Measurements from ENCODE around the gene SUPT4H1.

SUPT4H1 gene

DNA sequence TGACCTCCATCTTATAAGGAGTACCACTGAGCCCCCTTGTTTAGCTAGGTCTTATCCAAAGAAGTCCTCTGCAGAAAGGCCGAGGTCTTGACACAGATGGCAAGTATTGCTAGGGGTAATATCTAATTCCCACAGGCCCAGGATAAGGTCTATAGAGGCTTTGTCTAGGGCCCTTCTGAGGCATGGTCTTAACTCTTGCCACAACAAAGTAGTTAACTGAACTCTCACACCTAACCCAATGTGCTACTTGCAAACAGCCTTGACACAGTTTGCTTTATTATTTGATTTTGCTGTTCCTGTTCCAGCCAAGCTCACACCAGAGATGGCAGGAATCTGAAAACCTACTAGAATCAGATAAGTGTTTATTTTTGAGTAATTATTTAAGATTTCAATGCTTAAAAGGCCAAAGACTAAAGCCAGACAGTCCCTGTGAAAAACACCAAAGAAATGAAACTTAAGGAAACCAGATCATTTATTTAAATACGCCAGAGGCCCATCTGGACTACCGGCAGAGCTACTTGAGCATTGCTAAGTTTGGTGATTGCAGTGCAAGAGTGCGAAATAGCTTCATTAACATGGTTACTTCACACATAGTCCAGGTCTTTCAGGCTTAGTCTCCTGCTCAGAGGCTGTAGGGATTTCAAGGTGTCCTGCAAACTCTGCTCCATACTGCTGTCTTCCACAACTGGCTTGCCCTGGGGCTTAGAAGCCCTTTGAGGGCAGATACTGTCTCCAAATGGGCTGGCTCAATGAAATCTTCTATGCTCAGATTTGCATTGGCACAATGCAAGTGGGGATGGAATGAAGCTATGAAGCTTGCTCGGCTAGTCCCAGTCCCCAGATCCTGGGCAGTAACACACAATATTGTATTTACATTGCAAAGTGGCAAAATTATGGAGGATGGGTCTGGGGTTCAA lies 28.5 kb upstream of the SUPT4H1 start:
- DNase-seq, result no peak

DNA sequence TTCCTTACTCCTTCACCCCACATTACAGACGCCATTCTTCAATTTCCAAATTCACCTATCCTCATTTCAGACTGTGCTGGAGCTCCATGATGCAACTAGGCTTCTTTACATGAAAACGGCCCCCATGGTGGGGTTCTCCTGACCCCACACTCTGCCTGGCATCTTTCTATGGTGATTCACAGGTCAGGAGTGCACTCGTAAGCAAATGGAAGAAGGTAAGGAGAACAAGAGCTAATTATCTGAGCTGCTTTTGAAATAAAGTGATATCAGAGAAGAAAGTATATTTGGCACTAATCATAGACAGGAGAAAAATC lies 27.5 kb upstream of the SUPT4H1 start:
- DNase-seq, result no peak

DNA sequence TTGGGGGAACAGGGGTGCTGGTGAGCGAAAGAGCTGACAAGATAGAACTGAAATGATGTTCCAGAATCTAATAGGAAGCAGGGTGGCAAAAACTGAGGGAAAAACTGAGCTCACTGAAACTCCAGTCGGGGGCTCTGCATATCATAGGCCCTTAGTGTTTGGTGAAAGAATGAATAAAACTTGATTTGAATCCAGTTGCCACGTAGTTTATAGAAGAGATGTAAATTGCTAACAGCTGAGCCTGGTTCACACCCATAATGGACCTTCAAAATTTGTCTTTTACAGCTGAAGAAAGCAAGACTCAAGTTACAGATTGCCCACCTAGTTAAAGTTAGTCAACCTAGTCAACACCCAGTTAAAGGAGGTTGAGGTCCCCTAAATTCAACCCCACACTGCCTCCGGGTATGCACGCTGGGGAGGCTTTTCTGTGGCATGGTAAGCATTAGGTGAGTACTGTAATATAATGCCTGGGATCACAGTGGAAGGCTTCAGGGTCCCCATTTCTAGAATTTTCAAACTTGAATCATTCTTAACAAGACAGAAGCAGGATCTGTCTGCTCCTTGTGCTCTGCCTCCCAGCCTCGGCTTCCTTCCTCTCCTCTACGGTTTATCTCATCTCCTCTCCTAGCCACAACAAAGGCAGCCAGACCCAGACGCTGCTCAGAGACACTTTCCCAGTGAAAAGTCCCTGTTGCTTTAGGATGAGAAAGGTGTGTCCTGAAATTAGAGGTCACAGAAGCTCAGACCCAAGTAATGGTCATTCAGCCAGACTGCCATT lies 26.9 kb upstream of the SUPT4H1 start:
- no peak for DNase-seq

DNA sequence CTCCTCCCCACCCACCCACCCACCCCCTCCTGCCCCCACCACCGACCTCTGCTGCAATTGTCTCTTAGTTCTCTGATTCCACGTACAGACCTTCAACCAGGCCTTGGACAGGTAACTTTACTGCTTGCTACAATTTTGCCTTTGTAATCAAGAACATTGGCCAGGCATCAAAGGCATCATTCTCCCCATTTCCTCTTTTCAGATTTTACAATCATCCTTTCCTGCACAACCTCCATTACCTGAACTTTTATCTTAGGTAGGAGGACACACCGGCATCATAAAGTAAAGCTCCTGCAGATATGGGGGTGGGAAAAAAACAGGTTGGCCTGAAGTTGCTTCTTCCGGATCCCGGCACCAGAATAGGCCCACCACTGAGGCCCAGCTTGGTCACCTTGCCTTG lies 25.7 kb upstream of the SUPT4H1 start:
- no peak for DNase-seq

DNA sequence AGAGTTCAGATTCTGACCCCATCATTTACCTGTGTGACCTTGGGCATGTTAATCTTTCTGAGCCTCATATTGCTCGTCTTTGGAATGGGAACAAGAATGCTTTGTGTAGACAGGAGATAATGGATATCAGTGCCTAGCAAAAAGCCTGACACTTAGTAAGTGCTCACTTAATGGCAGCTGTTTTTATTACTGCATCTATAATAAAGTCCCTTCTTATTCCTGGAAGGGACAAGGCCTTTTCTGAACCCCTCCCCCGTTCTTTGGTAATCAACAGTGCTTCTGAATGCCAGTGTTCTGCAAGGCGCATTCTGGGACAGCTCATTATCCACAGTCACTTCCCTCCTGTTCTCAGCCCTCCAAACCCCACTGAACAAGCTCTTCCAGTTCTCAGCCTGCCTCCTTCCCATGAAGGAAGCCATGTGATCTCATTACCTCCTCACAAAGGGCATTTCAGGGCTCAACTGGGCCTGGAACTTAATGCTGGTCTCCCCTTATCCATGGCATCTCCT lies 25.1 kb upstream of the SUPT4H1 start:
- DNase-seq, result no peak

DNA sequence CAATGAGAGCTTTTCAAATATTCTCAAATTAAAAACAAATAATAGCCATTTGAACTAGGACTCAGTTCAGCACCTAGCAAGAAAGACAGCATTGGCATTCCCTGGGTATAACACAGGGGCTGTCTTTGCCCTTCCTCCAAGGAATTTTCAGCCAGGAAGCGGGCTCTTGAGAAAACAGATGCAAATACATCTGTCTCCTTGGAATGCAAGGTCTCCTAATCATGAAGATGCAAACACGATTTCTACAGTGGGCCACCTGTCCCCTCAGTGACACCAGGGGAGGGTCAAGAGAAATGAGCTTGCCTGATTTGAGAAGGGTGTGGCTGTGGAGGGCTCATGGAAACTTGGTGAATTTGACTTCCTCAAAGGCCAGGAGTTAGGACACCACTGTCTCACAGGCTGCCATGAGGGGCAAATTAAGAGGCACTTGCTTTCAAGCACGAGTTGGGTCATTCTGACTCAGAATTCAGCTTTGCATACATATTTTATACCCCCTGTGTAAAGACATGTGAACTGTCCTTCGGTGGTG lies 24.5 kb upstream of the SUPT4H1 start:
- DNase-seq, result no peak

DNA sequence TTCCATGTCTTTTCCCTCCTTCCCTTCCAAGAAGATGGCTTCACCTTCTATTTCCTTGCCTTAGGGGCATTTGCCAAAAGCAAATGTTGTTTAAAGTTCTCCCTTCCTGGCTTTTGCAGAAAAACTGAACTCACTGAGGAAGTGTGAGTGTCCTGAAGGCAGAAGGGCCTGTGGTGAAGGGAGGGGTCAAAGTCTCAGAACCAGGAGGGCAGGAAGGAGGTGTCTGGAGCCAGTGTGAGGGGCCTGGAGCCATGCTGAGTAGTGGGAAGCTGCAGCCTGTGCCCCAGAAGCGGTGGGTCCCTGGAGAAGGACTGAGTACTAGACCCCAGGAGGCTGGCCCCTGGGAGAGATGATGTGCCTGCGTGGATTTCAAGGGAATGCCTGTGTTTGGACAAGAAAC lies 23.8 kb upstream of the SUPT4H1 start:
- DNase-seq, result no peak

DNA sequence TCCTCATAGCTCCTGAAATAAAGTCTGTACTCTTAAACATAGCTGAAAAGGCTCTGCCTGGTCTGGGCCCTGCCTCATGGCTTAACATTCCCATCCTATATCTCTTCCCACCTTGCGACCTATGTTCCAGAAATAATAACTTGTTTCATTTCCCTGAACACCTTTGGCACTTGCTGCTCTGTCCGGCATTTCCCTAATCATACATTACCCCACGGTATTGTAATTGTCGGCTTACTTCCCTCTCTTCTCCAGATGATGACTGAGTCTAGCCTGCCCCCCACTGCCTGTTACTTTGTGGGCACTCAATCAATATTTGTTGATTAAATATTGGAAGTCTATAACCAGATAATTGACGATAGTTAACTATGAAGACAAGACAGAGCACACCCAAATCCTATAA lies 23.3 kb upstream of the SUPT4H1 start:
- no peak for DNase-seq

DNA sequence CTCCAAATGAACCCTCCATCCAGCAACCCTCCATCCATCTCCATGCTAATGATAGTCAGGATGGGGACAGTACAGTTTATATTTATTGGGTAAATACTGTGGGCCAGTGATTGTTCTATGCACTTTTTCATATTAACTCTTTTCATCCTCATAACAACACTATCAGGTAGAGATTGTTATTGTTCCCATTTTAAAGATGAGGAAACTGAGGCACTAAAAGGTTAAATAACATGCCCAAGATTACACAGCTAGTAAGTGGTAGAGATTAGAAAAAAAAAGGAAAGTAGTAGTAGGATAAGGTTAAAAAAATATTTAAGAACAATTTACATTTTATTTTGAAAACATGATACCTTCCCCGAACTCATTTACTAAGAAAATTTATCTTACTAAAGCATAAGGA lies 21.9 kb upstream of the SUPT4H1 start:
- no peak for DNase-seq

DNA sequence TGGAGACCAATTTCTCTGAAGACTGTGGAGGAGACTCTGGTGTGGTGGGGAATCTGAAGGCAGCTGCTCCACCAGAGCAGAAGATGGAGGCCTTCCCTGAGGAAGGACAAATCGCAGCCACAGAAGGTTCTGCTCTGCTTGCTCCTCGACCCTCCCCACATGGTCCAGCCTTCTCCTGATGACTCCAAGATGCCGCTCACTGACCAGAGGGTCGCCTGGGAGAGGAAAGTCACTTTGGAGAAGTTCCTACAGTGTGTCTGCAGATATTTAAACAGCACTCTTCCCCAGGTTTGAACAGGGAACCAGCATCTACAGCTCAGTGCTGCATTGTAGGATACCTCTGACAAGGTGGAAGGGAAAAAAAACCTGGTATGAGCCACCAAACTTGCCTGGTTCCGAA lies 21.0 kb upstream of the SUPT4H1 start:
- DNase-seq, result no peak

DNA sequence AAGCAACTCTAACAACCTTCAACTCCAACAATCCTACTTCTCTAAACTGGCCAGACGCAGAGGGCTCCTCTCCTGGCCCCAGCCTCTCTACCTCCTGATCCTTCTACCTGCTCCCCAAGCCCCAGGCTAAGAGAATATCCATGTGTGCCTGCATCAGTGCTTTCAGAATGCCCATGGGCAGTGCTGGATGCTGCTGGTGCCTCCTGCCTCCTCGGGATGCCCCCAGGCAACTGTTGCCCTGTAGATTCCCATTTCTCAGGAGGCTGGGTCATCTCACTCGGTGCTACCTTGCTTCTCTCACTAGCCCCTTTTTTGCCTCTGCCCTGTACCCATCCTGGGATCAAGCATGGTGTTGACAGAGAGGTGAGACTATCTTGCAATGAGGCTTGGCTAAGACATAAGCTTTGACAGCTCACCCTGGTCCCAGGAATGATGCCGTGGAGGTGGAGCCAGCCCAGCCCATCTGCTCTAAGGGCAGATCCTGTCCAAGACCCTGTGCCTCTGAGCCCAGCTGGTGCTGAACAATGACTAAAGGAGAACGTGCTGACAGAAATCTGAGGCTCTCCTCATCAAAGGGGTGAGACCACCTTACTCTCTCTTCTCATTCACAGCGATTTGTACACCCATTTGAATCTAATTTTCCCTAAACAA lies 19.4 kb upstream of the SUPT4H1 start:
- DNase-seq, result no peak

DNA sequence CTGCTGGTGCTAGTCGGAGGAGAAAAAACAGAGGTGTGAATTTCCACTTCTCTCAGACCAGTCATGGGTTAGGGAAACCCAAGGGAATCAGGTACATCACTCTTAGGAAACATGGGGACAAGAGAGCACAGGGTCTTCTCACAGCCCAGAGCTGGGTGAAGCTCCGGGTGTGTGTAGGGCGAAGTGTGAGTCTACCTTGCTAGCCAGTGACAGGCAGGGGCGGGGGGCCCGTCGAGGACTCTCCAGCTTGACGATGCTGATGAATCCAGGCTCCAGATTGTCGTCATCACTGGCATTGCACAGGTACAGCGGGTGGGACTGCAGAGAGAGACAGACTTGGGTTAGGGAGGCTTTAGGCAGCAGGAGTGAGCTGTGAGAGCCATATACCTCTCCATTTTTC lies 18.7 kb upstream of the SUPT4H1 start:
- DNase-seq, result no peak

DNA sequence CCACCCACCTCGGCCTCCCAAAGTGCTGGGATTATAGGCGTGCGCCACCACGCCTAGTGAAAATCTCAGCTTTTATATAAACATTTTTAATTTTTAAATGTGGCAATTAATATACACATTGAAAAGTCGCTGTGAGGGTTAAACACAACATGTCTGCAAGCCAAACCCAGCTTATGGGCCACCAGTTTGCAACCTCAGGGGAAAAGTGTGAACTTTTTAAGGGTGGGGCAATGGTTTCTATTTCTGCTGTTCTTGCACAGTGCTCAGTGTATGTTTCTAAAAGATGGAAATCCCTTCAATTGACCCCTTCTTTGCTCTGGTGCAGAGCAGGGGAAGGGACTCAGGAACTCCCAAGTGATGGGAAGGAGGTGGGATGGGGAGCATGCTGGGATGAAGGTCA lies 18.3 kb upstream of the SUPT4H1 start:
- DNase-seq, result no peak

DNA sequence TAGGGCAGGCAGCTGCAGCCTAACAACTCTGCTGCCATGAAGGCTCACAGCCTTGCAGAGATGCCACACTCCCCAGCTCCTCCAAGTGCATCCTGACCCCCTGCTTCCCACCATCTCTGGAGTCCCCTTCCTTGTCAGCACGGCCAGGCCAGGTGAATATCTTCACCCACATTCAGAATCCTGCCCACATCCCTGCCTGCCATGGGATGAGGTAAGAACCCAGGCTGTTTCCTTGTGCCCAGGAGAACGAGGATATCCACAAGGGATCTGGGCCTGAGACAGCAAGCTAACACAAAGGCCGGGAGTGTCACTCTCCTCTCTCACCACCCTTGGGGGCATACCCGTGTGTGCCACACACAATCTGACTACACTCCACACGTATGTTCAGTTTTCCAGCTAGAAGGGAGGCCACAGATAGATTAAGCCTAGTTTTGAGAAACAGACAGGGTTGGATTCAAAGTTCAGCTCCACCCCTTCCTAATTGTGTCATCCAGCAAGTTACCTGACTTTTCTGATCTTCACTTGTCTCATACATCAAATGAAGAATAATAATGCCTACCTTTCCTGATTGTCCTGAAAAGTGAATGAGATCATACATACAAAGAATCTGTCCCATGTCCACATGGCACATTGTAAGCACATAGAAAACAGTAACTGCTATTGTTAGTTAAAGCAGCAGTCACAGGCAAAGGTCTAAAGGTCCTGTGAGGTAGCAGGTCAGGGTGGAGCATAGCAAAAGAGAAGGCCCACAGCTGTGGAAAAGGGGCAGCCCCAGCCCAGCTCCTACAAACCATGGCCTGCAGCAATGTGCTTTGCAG lies 17.4 kb upstream of the SUPT4H1 start:
- no peak for DNase-seq

DNA sequence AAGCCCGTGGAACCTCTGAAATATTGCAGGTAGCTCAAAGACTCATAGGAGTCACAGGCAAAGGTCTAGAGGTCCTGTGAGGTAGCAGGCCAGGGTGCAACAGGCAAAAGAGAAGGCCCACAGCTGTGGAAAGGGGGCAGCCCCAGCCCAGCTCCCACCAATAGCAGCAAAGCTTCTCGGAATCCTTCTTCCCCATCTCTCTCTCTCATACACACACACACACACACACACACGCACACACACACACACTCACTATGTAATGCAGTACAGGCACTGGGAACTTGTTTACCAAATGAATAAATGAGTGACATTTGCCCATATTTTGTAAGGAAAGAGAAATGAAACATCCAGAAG lies 16.8 kb upstream of the SUPT4H1 start:
- no peak for DNase-seq

DNA sequence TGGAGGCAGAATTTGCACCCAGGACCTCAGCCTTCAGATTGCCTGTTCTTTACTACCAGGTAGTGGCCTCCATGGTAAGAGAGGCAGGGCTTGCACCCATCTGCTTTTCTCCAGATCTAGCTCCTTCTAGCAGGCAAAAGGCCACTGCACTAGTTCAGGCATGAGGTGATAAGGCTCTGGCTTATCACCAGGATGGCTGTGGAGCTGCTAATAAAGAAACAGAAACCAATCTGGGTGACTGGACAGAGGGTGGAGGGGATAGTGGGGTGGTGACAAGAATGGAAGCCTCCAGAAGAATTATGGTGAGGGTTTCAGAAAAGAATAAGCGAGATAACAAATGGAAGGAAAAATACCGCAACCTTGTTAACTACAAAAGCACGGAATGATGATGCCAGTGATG lies 15.5 kb upstream of the SUPT4H1 start:
- no peak for DNase-seq

DNA sequence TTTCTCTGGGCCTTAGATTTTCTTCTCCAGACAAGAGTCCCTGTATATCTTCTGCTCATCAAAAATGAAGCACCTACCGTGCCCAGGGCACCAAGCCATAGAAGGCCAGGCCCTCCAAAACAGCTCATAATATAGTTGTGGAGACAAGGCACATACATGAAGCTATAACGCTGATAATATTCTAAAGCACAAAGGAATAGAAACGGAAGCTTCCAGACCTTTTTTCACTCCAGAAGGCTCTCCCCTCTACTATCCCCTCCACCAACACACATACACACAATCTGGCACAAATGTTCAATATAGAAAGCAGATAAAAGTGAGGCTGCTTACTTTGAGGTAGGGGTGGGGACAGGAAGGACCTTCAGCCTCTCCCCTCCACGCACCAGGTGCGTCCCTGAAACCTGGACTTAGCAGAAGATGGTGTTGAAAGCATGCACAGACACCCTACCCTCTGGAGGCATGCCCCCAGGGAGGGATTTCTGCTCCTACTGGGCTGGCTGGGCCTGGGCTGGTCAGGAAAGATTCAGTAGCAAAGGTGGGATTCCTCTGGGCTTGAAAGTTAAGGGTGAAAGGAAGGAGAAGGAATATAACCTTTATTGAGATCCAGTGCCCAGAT lies 14.1 kb upstream of the SUPT4H1 start:
- DNase-seq, result no peak

DNA sequence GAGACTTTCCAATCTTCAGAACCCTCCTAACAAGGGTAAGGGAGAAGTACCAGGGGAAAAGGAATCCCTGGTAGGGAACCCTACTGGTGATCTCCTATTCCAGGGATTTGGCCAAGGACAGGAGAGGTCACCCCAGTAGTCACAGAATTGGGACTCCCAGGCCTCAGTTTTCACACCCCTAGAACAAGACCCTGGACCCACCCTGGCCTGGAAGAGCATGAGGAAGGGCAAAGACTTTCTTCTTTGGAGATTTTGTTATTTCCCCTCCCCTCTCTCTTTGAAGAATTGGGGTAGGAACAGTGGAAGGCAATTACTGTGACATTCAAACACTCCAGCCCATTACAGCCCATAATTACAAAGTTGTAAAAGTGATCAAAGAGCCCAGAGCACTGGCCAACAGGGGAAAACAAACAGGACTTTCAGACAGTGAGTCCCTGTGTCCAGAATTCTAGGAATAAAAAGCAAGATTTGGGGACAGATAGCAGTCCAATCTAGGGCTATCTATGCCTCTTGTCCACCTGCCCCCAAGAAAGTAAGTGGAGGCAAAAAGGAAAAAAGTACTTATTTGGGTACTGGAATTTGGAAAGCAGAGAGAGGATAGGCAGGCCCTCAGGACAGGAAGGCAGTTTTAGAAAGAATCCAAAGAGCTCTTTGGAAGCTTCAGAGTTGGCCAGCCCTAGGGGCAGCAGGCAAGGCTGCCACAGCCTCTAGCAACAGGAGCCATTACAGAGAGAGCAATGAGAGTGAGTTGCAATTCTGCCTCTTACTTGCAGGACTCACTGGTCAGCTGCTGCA lies 13.4 kb upstream of the SUPT4H1 start:
- no peak for DNase-seq

DNA sequence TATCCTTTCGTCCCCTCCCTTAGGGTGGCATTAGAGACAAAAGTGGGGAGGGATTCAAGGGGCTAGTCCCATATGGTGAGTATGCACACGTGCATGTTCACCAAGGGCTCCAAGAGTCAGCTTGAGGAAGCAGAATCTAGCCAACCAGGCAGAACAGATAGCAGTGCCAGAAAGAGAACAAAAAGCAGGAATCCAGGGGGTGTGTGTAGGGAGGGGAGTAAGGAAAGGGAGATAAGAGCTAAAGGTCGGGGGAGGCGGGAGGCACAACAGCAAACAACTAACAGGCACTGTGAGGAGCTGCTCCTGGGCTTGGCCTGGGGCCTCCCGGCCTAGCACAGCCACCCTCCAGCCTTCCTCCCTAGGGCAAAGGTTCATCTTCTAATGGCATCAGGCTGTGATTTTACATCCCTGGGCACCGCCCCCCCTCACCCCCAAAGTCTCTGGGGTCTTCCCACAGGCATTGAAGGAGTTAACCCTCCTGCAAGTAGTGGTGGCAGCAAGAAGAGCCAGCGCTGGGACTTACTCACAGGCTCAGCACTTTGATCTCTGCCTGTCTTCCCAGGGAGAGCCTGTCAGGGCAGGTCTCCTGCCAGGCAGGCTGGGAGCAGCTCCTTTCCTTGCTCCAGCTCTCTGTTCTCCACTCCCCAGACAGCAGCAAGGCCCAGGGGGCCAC lies 12.4 kb upstream of the SUPT4H1 start:
- no peak for DNase-seq

DNA sequence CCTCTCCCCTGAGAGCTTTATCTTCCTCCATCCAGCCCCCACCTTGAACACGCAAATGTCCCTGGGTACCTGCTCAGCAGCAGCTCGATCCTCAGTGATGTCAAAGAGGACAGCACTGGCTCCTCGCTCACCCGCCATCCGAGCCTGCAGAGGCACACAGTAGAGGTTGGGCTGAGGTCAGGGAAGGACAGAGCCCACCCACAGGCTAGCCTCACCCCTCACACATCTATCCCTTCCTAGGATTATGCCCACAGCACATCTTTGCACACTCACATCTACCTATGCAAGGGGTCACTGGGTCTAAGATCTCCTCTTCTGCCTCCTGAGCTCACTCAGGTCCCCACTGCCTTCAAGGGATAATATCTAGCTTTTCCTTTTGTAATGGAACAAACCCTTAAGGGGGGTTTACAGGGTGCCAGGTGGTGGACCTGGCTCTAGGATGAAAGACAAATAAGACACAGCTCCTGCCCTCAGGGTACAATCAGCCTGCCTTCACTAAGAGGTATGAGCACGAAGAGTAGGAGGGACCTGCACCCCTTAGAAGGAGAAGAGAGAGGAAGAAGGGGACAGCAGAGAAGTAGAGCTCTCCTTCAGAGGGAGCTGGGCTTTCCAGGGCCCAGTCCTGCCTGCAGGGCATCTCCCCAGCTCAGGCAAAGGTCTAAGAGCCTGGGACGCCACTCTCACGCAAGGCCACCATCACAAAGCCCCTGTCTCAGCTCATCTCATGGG lies 11.6 kb upstream of the SUPT4H1 start:
- DNase-seq, result no peak

Measured in NCI-H1105 (cell line).